Spleen (tissue), 7 donors: ENCODE measurements around the gene INPP4B.

Experiments
- POLR2A ChIP-seq, 3 donors: fragments of 450-650 bp; IDR thresholded peaks; one replicate each; pipeline ENCODE4 v1.5.1; 2017; ENCODE audit warnings: antibody characterized with exemption in 3 of 3, mild to moderate bottlenecking in 1 of 3
- POLR2AphosphoS5 ChIP-seq, 3 donors: sonication (generic); formaldehyde crosslinking; IDR thresholded peaks; one replicate each; pipeline ENCODE4 v1.5.1; 2017; ENCODE audit warnings: antibody characterized with exemption in 3 of 3
- TF ChIP-seq, protein P1 (sequence below), 11 experiments: fragments of 200-600 bp in 7 of 11; fragments of 450-650 bp in 4 of 11; sonication (generic) in 4 of 11; IDR thresholded peaks in 8 of 11; conservative IDR thresholded peaks in 3 of 11; 1 replicate in 7 of 11; 2 replicates in 4 of 11; pipeline versions ENCODE4 v1.4.0 to v1.8.0; 2016 to 2021; ENCODE audit warnings: antibody characterized with exemption in 11 of 11, inconsistent platforms in 4 of 11, mild to moderate bottlenecking in 1 of 11
- donor health status: DM: no; HTN: no; CAD: no; lungs with moderate emphysema.
- donor health status: DM: no; HTN: no; CAD: no.
- donor health status: DM: no; HTN: no; CAD: no.

DNA sequence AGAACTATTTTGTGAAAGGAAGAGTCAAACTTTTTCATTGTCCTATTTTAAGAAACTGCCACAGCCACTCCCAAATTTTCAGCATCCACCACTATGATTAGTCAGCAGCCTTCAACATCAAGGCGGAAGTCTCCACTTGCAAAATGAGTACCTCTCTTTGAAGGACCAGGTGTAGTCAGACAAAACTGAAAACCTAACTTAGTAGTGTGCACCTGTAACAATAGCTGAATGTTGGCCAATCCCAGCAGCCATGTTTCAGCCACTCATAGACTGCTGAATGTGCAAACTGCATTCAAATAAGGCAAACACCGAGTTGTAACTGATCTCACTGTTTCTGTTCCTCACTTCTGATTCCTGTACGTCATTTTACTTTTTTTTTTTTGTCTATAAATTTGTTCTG lies 868.7 kb downstream of the INPP4B start:
- TF ChIP-seq, protein P1, sequence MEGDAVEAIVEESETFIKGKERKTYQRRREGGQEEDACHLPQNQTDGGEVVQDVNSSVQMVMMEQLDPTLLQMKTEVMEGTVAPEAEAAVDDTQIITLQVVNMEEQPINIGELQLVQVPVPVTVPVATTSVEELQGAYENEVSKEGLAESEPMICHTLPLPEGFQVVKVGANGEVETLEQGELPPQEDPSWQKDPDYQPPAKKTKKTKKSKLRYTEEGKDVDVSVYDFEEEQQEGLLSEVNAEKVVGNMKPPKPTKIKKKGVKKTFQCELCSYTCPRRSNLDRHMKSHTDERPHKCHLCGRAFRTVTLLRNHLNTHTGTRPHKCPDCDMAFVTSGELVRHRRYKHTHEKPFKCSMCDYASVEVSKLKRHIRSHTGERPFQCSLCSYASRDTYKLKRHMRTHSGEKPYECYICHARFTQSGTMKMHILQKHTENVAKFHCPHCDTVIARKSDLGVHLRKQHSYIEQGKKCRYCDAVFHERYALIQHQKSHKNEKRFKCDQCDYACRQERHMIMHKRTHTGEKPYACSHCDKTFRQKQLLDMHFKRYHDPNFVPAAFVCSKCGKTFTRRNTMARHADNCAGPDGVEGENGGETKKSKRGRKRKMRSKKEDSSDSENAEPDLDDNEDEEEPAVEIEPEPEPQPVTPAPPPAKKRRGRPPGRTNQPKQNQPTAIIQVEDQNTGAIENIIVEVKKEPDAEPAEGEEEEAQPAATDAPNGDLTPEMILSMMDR (IDR thresholded peaks at IDR 0.05 in 8 of 11, conservative IDR thresholded peaks at IDR 0.05 in 3 of 11): no peak
- TF ChIP-seq POLR2A (IDR thresholded peaks at IDR 0.05) (no peak), POLR2AphosphoS5 (IDR thresholded peaks at IDR 0.05) (no peak)
